Measurements from ENCODE around the gene AOPEP.
A peak's percentile ranks its signal among the peaks of the same experiment; 100 is the strongest.

Gene AOPEP

DNA sequence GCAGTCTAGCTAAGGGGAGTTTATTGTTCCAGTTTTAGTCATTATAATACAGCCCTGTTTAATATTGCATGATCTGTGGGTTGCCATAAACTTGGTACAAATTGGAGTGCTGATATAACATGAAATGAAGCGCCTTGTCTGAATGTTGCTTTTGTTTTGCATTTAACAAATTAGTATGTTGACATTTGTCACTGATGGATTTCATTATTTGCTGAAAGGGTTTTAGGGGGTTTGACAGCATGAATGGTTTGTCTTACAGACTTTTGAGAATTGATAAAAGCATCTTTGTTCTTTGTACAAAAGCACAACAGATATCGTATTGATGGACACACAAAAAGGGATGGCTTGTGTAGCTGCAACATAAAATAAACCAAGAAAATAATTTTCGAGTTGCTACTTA is 178.3 kb downstream of the AOPEP start:
- DNase-seq: no peak

DNA sequence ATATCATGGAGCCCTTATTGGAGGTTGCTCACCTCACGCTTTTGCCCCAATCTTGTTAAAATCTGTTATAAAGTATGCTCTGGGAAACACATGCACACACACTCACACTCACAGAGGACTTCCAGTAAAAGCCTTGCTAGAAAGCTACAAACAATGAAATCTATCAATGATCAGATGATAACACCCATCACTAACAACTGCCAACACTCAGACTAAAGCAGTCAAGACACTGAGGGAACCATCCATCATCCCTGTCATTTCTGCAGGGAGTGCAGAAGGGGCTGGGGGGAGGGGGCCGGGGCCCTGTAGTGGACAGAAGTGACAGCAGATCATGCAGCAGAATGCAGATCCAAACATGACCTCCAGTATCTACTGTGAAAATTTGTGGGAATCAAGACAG is 179.1 kb downstream of the AOPEP start:
- DNase-seq: no peak

- no peak for DNase-seq
These were observed 179.7 kb downstream of the AOPEP start for GRCh38 chr9:94906181-94906580.

DNA sequence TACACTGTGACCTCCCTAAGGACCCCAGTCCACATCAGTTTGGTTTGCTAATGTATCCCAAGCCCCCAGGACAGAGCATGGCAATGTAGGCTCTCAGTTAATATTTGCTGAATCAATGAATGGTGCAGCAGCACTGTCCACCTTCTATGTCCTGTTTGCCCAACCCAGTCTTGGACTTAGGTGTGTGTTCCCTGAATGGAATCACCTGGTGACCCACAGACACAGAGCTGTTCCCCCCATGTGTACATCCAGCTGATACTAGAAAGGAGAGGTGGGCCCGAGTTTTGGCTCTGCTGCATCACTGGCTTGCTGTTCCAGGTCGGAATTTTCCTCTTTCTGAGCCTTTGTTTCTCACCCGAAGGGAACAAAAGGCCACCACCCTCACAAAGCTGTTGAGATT is 180.2 kb downstream of the AOPEP start:
- DNase-seq: no peak

GRCh38 chr9:94907264-94907936 is 180.9 kb downstream of the AOPEP start:
- no peak for DNase-seq

GRCh38 chr9:94908011-94908563 is 181.6 kb downstream of the AOPEP start:
- no peak for DNase-seq

DNA sequence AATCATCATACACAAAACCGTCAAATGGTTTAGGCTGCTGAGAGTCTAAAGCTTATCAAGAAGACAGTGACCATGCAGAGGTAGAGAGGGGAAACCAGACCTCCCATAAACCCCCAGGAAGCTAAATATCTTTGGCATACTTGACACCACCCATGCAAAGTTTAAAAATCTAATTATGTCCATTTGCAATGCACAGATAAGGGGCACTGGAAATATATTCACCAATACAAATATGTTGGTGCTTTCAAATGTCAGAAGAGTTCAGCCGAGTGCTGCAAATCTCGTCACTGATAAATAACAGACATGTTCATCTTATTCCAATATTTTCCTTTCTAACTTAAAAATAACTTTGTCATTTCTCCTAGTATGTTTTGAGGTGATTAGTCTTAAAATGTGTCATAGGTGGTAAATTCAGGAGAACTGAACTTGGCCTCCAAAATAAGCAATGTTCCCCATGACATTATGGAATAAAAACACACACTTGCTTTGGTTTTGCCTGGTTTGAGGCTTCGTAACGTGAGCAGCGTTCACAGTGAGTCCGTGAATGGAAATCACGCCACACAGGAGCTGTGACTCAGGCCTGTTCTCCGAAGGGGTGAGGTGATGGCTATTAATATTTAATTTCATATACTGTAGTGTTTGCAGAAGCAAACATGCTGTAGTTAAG is 182.2 kb downstream of the AOPEP start:
- no peak for DNase-seq

GRCh38 chr9:94909250-94909894 is 182.9 kb downstream of the AOPEP start:
- peak; percentile 23 for DNase-seq

- DNase-seq: no peak
These were observed 183.6 kb downstream of the AOPEP start for GRCh38 chr9:94909965-94910730.

DNA sequence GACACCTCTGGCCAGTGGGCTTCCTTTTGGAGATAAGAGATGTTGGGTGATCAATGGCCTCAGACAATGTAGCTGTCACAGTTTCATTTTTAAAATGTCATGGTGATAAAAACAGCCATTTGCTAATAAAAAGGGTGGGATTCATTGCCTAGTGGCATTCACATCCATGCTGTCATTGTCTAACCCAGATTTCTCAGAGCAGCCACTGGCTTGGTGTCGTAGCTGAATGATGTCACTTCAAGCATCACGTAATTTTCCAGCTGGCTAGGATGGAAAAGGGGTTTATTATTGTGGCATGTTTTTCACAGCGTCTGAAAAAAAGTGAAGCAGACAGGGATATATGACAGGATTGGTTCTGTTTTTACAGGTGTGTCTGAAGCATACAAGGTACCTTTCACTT is 184.7 kb downstream of the AOPEP start:
- no peak for DNase-seq

DNA sequence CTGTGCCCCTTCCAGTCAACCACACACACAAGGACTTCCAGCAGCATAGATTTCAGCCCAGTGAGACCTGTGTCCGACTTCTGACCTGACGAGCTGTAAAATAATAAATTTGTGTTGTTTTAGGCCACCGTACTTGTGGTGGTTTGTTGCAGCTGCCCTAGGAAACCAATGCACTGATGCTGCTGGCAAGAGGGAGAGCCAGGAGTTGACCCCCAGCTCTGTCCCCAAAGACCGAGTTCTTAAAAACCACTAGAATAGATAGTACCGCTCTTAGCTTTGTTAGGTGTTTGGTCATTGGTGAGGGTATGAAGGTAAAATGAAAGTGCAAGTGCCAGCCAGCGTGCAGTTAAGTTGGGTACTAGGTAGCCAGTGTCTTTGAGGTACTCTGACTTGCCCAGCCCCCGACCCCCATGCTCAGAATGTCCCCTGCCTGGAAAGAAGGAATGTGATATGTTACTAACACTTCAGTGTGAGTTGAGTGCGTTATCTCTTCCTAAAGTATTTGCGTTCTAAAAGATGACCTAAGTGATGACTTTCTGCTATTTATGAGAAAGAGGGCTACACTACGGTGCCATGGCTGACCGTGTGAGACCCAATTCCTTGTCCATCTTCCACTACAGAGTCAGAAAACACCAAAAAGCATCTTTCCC is 185.6 kb downstream of the AOPEP start:
- DNase-seq: no peak

- no peak for DNase-seq
These were observed 186.3 kb downstream of the AOPEP start for GRCh38 chr9:94912700-94913249.

GRCh38 chr9:94913550-94913949 is 187.1 kb downstream of the AOPEP start:
- no peak for DNase-seq

DNA sequence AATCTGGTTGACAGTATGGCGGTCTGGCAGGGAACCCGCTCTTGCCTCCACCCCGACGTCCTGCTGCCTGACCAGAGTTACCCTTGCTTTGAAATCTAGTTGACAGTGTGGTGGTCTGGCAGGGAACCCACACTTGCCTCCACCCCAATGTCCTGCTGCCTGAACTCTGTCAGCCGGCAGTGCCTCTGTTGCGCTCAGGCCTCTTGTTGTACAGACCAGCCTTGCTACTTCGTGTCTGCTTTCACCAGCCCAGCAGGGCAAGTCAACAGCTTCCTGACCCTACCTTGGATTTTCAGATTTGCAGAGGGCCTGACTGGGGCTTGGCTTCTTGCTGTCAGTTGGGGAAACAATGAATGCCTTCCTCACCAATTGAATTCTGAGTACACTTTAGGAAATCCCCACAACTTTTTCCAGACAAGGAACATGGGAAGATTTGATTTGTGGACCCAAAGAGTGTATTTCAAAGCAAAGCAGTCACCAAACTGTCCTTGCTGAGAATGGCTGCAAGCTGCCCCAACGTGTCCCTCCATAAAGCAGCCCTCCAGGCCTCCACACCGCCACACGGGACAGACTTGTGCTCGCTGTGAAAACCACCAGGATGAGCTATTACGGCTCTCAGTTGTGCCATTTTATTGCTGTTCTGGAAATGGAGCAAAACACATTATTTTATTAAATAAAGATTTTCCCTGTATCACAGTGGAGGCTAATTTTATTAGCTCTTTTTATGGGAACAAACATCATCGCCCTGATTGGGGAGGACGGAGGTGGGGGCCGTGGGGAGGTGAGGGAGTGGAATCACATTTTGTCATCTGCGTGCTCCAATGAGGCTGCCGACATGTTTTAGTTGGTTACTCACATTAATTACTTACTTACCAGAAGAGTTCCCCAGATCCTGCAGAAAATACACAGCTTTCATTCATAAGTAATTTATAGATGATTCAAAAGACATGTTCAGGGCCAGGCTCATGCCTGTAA is 189.3 kb downstream of the AOPEP start:
- DNase-seq: no peak

DNA sequence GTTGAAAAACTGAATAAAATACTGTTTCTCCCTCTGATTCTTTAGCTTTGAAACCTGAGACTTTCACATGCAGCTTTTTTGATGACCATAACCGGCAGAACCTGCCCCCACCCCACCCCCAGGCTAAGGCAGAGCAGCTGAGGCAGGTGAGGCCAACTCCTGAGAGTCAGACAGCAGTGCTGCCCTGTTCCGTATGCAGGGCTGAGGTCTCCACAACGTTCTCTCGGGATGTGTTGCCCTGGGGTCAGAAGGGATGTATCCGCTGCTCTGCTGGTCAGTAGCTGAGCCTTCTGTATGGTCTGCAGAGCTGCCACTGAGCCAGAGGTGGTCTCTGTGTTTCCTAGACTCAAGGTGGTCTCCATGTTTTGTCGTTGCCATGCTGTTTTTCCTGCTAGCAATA is 190.5 kb downstream of the AOPEP start:
- DNase-seq: no peak

DNA sequence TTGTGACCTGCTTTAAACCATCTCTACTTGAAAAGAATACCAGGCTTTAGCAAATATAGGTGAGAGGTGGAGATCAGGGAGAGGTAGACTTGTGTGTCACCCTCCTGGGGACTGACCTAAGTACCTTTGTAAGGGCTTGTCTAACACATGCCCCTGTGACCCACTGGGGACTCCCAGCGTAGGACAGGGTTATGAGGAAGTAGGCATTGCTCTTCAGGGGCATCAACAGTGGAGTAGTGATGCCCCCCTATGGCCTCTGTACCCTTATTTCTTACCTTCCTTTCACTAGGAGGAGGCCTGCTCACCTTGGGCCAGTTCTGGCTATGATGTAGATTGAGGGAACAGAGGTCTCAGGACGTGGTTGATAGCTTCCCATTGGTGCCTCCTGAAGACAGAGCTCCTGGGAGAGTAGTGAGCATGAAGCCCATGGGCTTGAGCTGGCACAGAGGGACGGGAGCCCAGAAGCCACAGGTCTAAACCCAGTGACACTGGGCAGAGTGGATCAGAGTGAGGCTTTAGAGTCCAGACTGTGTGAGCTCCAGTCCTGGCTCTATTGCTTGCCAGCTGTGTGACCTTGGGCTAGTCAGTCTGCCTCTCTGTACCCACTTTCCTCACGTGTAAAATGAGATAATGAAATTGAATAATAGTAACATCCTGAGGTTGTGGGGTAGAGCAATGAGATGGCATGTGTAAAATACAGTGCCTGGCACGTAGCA is 191.7 kb downstream of the AOPEP start:
- DNase-seq: no peak

DNA sequence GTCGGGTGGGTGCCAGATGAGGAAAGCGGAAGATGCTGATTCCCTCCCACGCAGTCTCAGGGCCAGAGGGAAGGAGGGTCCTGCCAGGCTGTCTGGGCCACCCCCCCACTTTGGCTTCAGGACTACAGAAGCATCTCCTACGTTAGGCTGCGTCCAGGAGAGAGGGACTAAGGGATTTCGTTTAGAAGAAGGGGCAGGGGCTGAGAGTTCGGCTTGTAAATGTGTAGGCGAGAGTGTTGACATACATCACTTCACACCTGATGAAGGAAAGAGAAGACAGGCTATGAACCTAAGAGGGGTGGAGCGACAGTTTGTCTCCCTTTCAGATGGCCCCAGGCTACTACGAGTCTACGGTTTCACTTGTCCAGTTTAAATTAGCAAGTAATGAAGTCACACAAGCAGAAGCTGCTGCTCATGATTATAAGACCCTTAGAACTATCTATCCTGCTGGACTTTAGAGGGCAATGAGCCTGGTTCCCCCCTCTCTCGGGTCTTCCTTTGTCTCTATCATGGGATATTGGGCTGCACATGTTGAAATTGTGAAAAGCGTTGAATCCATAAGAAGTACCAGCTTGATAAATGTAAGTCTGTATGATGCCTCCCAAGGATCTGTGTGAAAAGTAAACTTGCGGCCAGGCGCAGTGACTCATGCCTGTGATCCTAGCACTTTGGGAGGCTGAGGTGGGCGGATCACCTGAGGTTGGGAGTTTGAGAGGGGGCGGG is 193.0 kb downstream of the AOPEP start:
- no peak for DNase-seq

- no peak for DNase-seq
These were observed 194.1 kb downstream of the AOPEP start for GRCh38 chr9:94920420-94921091.

GRCh38 chr9:94921092-94921471 is 194.6 kb downstream of the AOPEP start:
- DNase-seq: no peak
